ENCODE results near the gene DYNLT1.

DNA sequence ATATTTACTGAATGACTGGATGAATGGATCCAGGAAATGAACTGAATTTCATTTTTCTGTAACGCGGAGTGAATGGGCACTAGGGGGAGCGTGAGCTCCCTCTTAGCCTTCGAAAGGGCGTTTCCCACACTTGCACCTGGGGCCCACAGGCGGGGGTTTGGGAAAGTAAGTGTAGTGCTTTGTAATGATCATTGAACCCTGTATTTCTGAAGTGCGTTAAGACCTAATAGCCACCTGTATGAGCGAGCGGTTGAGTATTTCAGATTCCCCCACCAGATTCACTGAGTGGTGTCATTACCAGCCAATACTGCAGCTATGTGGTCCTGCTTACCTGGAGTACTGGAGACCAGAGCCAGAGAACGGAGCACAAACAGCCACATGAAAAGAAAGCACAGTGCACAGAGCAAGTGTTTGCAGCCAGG is 15.8 kb upstream of the DYNLT1 start:
- TF ChIP-seq, protein P1, sequence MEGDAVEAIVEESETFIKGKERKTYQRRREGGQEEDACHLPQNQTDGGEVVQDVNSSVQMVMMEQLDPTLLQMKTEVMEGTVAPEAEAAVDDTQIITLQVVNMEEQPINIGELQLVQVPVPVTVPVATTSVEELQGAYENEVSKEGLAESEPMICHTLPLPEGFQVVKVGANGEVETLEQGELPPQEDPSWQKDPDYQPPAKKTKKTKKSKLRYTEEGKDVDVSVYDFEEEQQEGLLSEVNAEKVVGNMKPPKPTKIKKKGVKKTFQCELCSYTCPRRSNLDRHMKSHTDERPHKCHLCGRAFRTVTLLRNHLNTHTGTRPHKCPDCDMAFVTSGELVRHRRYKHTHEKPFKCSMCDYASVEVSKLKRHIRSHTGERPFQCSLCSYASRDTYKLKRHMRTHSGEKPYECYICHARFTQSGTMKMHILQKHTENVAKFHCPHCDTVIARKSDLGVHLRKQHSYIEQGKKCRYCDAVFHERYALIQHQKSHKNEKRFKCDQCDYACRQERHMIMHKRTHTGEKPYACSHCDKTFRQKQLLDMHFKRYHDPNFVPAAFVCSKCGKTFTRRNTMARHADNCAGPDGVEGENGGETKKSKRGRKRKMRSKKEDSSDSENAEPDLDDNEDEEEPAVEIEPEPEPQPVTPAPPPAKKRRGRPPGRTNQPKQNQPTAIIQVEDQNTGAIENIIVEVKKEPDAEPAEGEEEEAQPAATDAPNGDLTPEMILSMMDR (IDR thresholded peaks at IDR 0.05) = peak in 5 of 6 experiments; percentile 22 to 61 (median 50)
- no peak for TF ChIP-seq POLR2A (IDR thresholded peaks at IDR 0.05)

Measured in upper lobe of left lung (tissue), 4 donors.